ENCODE measurements around the gene SLC5A1. TPM values are rescaled to one million over a fixed set of nuclear protein-coding genes. Genes with fewer than 3 reads are reported as not detected.

The SLC5A1 gene
- total RNA-seq, 1 experiment from 2014 or later: not detected

- no peak for TF ChIP-seq E2F5 (CRISPR knock-in tag; IDR thresholded peaks at IDR 0.05)
- TF ChIP-seq ZBTB43 (CRISPR knock-in tag; IDR thresholded peaks at IDR 0.05): no peak
- no peak for TF ChIP-seq ZNF423 (CRISPR knock-in tag; IDR thresholded peaks at IDR 0.05)
- TF ChIP-seq IRF1 (CRISPR knock-in tag; IDR thresholded peaks at IDR 0.05): no peak
- TF ChIP-seq PRDM15 (CRISPR knock-in tag; IDR thresholded peaks at IDR 0.05): no peak
Observed at GRCh38 chr22:32130464-32130863, 87.4 kb downstream of the SLC5A1 start (continued).

- DNase-seq (ENCODE audit: low spot score) (no peak), ATAC-seq (no peak)
- ChIA-PET POLR2A (interaction anchor here (0.6 kb wide), 1 partner anchor 249 kb away, joined by 4 read pairs; no protein-coding TSS in a partner anchor), CTCF (interaction anchor here (0.7 to 3.0 kb wide), 7 partner anchors 44 to 162 kb away, joined by 3 to 12 read pairs (median 4); no protein-coding TSS in a partner anchor)
- H3K4me3 Mint-ChIP-seq: no peak overlapping the region
- TF ChIP-seq NFE2L1 (CRISPR knock-in tag; IDR thresholded peaks at IDR 0.05) (no peak), ELF4 (CRISPR knock-in tag; IDR thresholded peaks at IDR 0.05; ENCODE audit: low read depth) (no peak), ZNF232 (CRISPR knock-in tag; IDR thresholded peaks at IDR 0.05) (no peak), MAX (CRISPR knock-in tag; IDR thresholded peaks at IDR 0.05) (no peak), TEAD1 (CRISPR knock-in tag; IDR thresholded peaks at IDR 0.05) (no peak), MYBL2 (CRISPR knock-in tag; IDR thresholded peaks at IDR 0.05) (no peak), NFATC4 (CRISPR knock-in tag; IDR thresholded peaks at IDR 0.05) (no peak), NR1H2 (CRISPR knock-in tag; IDR thresholded peaks at IDR 0.05) (no peak), RORB (CRISPR knock-in tag; IDR thresholded peaks at IDR 0.05) (no peak), TP53 (CRISPR knock-in tag; IDR thresholded peaks at IDR 0.05) (no peak), AFF4 (CRISPR knock-in tag; IDR thresholded peaks at IDR 0.05; ENCODE audit: borderline replicate concordance) (no peak), E2F5 (CRISPR knock-in tag; IDR thresholded peaks at IDR 0.05) (no peak), FOXK1 (CRISPR knock-in tag; IDR thresholded peaks at IDR 0.05) (no peak), HMGA2 (CRISPR knock-in tag; IDR thresholded peaks at IDR 0.05) (no peak), SOX15 (CRISPR knock-in tag; IDR thresholded peaks at IDR 0.05) (no peak), ZNF671 (CRISPR knock-in tag; IDR thresholded peaks at IDR 0.05) (no peak), ESRRA (CRISPR knock-in tag; IDR thresholded peaks at IDR 0.05; ENCODE audit: borderline replicate concordance) (no peak), ZNF263 (CRISPR knock-in tag; IDR thresholded peaks at IDR 0.05; ENCODE audit: low read depth) (no peak), ZNF416 (CRISPR knock-in tag; IDR thresholded peaks at IDR 0.05) (no peak)
- H3K27me3 Mint-ChIP-seq (ENCODE audit: low read depth): no peaks in the 10 kb centered on the region
- peaks cover 5% of the 10 kb centered on the region; the same call in 1 of the 2 replicates for H3K4me1 Mint-ChIP-seq
- no peak overlapping the region for H3K27ac Mint-ChIP-seq
- no peaks in the 10 kb centered on the region for H3K9me3 Mint-ChIP-seq
- no peaks in the 10 kb centered on the region for H3K36me3 Mint-ChIP-seq
Observed at GRCh38 chr22:32132126-32132525, 89.1 kb downstream of the SLC5A1 start.

All from WTC11 (cell line).